Mesendoderm (in vitro differentiated cells): Measurements from ENCODE around the gene TLR6.

Experiments
- DNase-seq: peaks from one replicate; pipeline ENCODE4 v3.0.0; 2013
- H2AK5ac ChIP-seq: 2 replicates; pipeline ENCODE4 v1.6.1; 2013; ENCODE audit warnings: low read length, inconsistent platforms
- H2BK120ac ChIP-seq: 2 replicates; pipeline ENCODE4 v1.6.1; 2013; ENCODE audit warnings: low read depth, mild to moderate bottlenecking, low read length, moderate library complexity, mixed read lengths
- H2BK15ac ChIP-seq: replicated peaks from 2 replicates; pipeline ENCODE4 v1.6.1; 2013; ENCODE audit warnings: low read depth, mild to moderate bottlenecking, moderate library complexity
- H2BK5ac ChIP-seq: 2 replicates; pipeline ENCODE4 v1.6.1; 2013; ENCODE audit warnings: low read length, inconsistent platforms
- H3K18ac ChIP-seq: 2 replicates; pipeline ENCODE4 v1.6.1; 2013; ENCODE audit warnings: mild to moderate bottlenecking, low read length, mixed read lengths
- H3K23ac ChIP-seq: one replicate; pipeline ENCODE4 v1.6.1; 2013; ENCODE audit warnings: low read length
- H3K27ac ChIP-seq: 2 replicates; pipeline ENCODE4 v1.5.1; 2013; ENCODE audit warnings: low read depth, mild to moderate bottlenecking, inconsistent platforms, low read length, moderate library complexity
- H3K27me3 ChIP-seq: 2 replicates; pipeline ENCODE4 v1.6.1; 2013; ENCODE audit warnings: low read length, control low read depth, mild to moderate bottlenecking, inconsistent platforms; ENCODE audit not compliant: insufficient read depth, poor library complexity
- H3K36me3 ChIP-seq: 2 replicates; pipeline ENCODE4 v1.6.1; 2013; ENCODE audit warnings: low read length, inconsistent platforms; ENCODE audit not compliant: control insufficient read depth, insufficient read depth
- H3K4ac ChIP-seq: one replicate; pipeline ENCODE4 v1.6.1; 2013; ENCODE audit warnings: low read depth, mild to moderate bottlenecking, low read length, moderate library complexity
- H3K4me1 ChIP-seq: 2 replicates; pipeline ENCODE4 v1.6.1; 2013; ENCODE audit warnings: low read depth, low read length, inconsistent platforms; ENCODE audit not compliant: control insufficient read depth
- H3K4me2 ChIP-seq: 2 replicates; pipeline ENCODE4 v1.6.1; 2013; ENCODE audit warnings: low read length
- H3K4me3 ChIP-seq: 2 replicates; pipeline ENCODE4 v1.5.1; 2013; ENCODE audit warnings: mild to moderate bottlenecking, low read length
- H3K56ac ChIP-seq: one replicate; pipeline ENCODE4 v1.6.1; 2013; ENCODE audit warnings: low read length
- H3K79me1 ChIP-seq: 2 replicates; pipeline ENCODE4 v1.6.1; 2013; ENCODE audit warnings: low read length, inconsistent platforms
- H3K79me2 ChIP-seq: 2 replicates; pipeline ENCODE4 v1.6.1; 2013; ENCODE audit warnings: mild to moderate bottlenecking, low read length; ENCODE audit not compliant: control insufficient read depth, insufficient read depth
- H3K9ac ChIP-seq: 2 replicates; pipeline ENCODE4 v1.6.1; 2013; ENCODE audit warnings: low read length, inconsistent platforms
- H4K5ac ChIP-seq: one replicate; pipeline ENCODE4 v1.6.1; 2013; ENCODE audit warnings: low read length
- H4K8ac ChIP-seq: one replicate; pipeline ENCODE4 v1.6.1; 2013; ENCODE audit warnings: low read depth, mild to moderate bottlenecking, control low read depth, low read length, moderate library complexity
- WGBS: extraction: QIAGEN DNeasy Blood & Tissue Kit; methylation state at CpG from one replicate; pipeline ENCODE4 v1.1.7; 2013; ENCODE audit warnings: low lambda C conversion rate, missing lambda C conversion rate; ENCODE audit not compliant: insufficient coverage; ENCODE audit errors: extremely low coverage; 5-methylcytosine and 5-hydroxymethylcytosine counted together

The TLR6 gene

GRCh38 chr4:38805530-38806145, 51.0 kb downstream of the TLR6 start:
- Histone ChIP-seq H3K4me2 (no peak overlapping the region), H2BK120ac (no peak overlapping the region), H2BK15ac (no peak overlapping the region), H4K8ac (no peak overlapping the region), H3K18ac (no peak overlapping the region), H3K79me1 (no peaks in the 10 kb centered on the region), H3K23ac (no peak overlapping the region), H3K27me3 (no peaks in the 10 kb centered on the region), H3K27ac (no peak overlapping the region), H3K4me3 (no peak overlapping the region), H4K5ac (no peak overlapping the region), H2BK5ac (no peak overlapping the region), H2AK5ac (no peak overlapping the region), H3K36me3 (no peaks in the 10 kb centered on the region), H3K56ac (no peak overlapping the region), H3K4me1 (no peaks in the 10 kb centered on the region), H3K4ac (no peak overlapping the region), H3K9ac (no peak overlapping the region), H3K79me2 (no peaks in the 10 kb centered on the region)
- WGBS = no CpG with 5 or more reads among the region's 5 CpGs
- no peak for DNase-seq

- Histone ChIP-seq H3K27me3 (no peaks in the 10 kb centered on the region), H3K4me2 (no peak within 1 kb of the TSS), H2BK5ac (no peak within 1 kb of the TSS), H2BK15ac (no peak within 1 kb of the TSS), H4K8ac (no peak within 1 kb of the TSS), H3K36me3 (no peaks in the 10 kb centered on the region), H3K4ac (no peak within 1 kb of the TSS), H3K4me1 (no peaks in the 10 kb centered on the region), H3K9ac (no peak within 1 kb of the TSS), H3K56ac (no peak within 1 kb of the TSS), H3K4me3 (no peak within 1 kb of the TSS), H2AK5ac (no peak within 1 kb of the TSS), H2BK120ac (no peak within 1 kb of the TSS), H3K23ac (no peak within 1 kb of the TSS), H3K79me1 (no peaks in the 10 kb centered on the region), H3K27ac (no peak within 1 kb of the TSS), H3K18ac (no peak within 1 kb of the TSS), H4K5ac (no peak within 1 kb of the TSS), H3K79me2 (no peaks in the 10 kb centered on the region)
- DNase-seq = peak; percentile 11
- WGBS = no CpG with 5 or more reads among the region's 7 CpGs
Measured at GRCh38 chr4:38804654-38805295, 51.8 kb downstream of the TLR6 start, which contains the start of gene TLR1. TLR1 (minus strand) TSS chr4:38804791; CDS start chr4:38798831, 5,960 bp downstream.

- H2BK15ac ChIP-seq = no peak overlapping the region
- H3K23ac ChIP-seq = no peak overlapping the region
- H3K18ac ChIP-seq = no peak overlapping the region
- no peak overlapping the region for H2BK5ac ChIP-seq
- H3K4me3 ChIP-seq = no peak overlapping the region
- no peak overlapping the region for H3K9ac ChIP-seq
- no peak overlapping the region for H4K5ac ChIP-seq
- no peak overlapping the region for H4K8ac ChIP-seq
- WGBS = no CpG with 5 or more reads among the region's 6 CpGs
- no peaks in the 10 kb centered on the region for H3K79me2 ChIP-seq
- no peak overlapping the region for H3K4me2 ChIP-seq
- H3K79me1 ChIP-seq = no peaks in the 10 kb centered on the region
- no peak for DNase-seq
- H3K4me1 ChIP-seq = no peaks in the 10 kb centered on the region
- no peaks in the 10 kb centered on the region for H3K36me3 ChIP-seq
- no peaks in the 10 kb centered on the region for H3K27me3 ChIP-seq
- no peak overlapping the region for H3K27ac ChIP-seq
- no peak overlapping the region for H3K56ac ChIP-seq
- no peak overlapping the region for H2BK120ac ChIP-seq
- H2AK5ac ChIP-seq = no peak overlapping the region
- H3K4ac ChIP-seq = no peak overlapping the region
Measured at GRCh38 chr4:38803833-38804653, 52.6 kb downstream of the TLR6 start.

- peak; percentile 33 for DNase-seq
- no peaks in the 10 kb centered on the region for H3K79me1 ChIP-seq
- no peak overlapping the region for H3K23ac ChIP-seq
- H3K4me1 ChIP-seq = no peaks in the 10 kb centered on the region
- no peak overlapping the region for H2BK120ac ChIP-seq
- WGBS = no CpG with 5 or more reads among the region's 15 CpGs
- no peak overlapping the region for H3K4me2 ChIP-seq
- H3K79me2 ChIP-seq = no peaks in the 10 kb centered on the region
- H2BK5ac ChIP-seq = no peak overlapping the region
- no peak overlapping the region for H3K27ac ChIP-seq
- H3K4ac ChIP-seq = no peak overlapping the region
- H3K27me3 ChIP-seq = no peaks in the 10 kb centered on the region
- H2AK5ac ChIP-seq = no peak overlapping the region
- H2BK15ac ChIP-seq = no peak overlapping the region
- H3K9ac ChIP-seq = no peak overlapping the region
- H4K8ac ChIP-seq = no peak overlapping the region
- no peak overlapping the region for H3K4me3 ChIP-seq
- no peaks in the 10 kb centered on the region for H3K36me3 ChIP-seq
- no peak overlapping the region for H3K56ac ChIP-seq
- H4K5ac ChIP-seq = no peak overlapping the region
- H3K18ac ChIP-seq = no peak overlapping the region
Measured at GRCh38 chr4:38802561-38803355, 53.9 kb downstream of the TLR6 start.

- Histone ChIP-seq H3K79me1 (no peaks in the 10 kb centered on the region), H3K36me3 (no peaks in the 10 kb centered on the region), H3K18ac (no peak overlapping the region), H3K27me3 (no peaks in the 10 kb centered on the region), H3K56ac (no peak overlapping the region), H3K4me1 (no peaks in the 10 kb centered on the region), H2AK5ac (no peak overlapping the region), H4K8ac (no peak overlapping the region), H2BK120ac (no peak overlapping the region), H3K79me2 (no peaks in the 10 kb centered on the region), H3K4me3 (no peak overlapping the region), H3K9ac (no peak overlapping the region), H3K23ac (no peak overlapping the region), H2BK5ac (no peak overlapping the region), H2BK15ac (no peak overlapping the region), H3K27ac (no peak overlapping the region), H3K4ac (no peak overlapping the region), H4K5ac (no peak overlapping the region), H3K4me2 (no peak overlapping the region)
- no CpG with 5 or more reads among the region's 3 CpGs for WGBS
- DNase-seq = no peak
Measured at GRCh38 chr4:38800961-38801450, 55.6 kb downstream of the TLR6 start.
